Measurements from ENCODE around the gene SFTPB.
A peak's percentile ranks its signal among the peaks of the same experiment; 100 is the strongest.
"Not testable (repeated sequence)": the region's sequence is repeated elsewhere in the genome, so short reads cannot be mapped to it uniquely, and the experiment has no call there.

The SFTPB gene

DNA sequence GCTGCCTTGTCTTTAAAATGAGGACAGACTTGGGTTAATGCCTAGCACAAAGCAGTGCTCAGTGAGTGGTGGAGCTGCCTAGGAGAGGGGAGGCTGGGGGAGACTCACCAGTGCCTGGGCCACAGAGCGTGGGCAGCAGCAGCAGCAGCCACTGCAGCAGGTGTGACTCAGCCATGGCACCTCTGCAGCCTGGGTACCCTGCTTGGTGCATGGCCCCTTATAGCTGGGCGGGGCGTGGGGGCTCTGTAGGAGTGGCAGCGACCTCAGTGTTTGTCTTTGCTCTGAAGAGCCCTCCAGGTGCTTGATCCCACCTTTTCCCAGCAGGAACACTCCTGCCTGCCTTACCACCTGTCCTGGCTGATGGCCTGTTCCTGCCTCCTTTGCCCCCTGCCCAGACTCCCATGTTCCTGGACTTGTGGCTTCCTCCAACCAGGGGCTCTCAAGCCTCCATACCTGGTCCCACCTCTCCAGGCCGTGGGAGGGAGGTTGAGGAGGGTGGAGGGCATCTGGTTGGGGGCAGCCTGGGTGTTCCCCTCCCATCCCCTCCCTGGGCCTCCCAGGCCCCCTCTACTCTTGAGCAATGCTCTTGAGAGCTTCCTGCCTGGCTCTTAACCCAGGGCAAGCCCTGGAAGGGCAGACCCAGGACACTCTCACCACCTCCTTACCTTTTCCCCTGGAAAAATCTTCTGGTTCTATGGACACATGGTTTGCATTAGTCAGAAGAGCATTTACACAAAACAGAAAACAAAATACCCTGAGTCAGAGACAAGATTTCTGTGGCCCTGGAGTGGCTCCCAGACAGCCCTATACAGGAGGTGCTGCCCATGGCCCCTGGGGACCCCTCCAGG, at the start of gene SFTPB:
TSS of gene SFTPB (minus strand) at position 191 of the 848 bp plus-strand sequence. CDS start at position 175, 16 bp downstream.
- H3K4me3 ChIP-seq (ENCODE audit: control insufficient read depth, low read depth, low read length): no peak within 1 kb of the TSS
- TF ChIP-seq, protein P1, sequence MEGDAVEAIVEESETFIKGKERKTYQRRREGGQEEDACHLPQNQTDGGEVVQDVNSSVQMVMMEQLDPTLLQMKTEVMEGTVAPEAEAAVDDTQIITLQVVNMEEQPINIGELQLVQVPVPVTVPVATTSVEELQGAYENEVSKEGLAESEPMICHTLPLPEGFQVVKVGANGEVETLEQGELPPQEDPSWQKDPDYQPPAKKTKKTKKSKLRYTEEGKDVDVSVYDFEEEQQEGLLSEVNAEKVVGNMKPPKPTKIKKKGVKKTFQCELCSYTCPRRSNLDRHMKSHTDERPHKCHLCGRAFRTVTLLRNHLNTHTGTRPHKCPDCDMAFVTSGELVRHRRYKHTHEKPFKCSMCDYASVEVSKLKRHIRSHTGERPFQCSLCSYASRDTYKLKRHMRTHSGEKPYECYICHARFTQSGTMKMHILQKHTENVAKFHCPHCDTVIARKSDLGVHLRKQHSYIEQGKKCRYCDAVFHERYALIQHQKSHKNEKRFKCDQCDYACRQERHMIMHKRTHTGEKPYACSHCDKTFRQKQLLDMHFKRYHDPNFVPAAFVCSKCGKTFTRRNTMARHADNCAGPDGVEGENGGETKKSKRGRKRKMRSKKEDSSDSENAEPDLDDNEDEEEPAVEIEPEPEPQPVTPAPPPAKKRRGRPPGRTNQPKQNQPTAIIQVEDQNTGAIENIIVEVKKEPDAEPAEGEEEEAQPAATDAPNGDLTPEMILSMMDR (conservative IDR thresholded peaks at IDR 0.05; ENCODE audit: control insufficient read depth, insufficient read depth, low read depth, low read length): no peak
- peak; percentile 74 for DNase-seq (ENCODE audit: low read depth)

DNA sequence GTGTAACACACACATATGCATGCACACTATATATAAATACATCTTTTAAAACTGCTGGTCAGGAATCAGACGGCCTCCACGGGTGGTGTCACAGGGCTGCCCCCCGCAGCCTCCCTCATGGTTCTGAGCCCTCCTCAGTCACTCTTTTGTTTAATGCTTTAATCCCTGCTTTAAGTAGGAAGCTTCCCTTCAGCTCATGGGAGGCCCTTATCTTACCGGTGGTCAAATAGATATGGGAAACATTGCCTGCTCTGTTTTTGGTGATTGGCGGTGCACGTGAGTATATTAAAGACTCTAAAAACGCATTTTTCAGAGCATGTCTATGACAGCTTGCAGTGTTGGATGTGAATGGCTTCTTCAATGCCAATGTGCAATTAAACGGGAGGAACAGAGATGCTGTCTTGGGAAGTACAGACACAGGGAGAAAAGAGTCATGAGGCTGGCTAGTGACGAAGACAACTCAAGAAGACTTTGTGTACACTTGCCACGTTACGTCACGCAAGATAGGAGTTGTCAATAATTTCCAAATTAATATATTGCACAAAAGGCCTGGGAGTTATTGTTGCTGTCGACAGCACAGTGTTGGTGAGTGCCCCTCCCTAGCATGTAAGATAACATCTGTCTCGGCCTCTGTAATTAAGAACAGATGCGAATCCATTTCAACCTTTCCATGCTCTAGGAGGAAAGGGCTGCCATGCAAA, 49.5 kb upstream of the SFTPB start:
- TF ChIP-seq, protein P1 (conservative IDR thresholded peaks at IDR 0.05; ENCODE audit: control insufficient read depth, insufficient read depth, low read depth, low read length): no peak
- DNase-seq (ENCODE audit: low read depth): peak; percentile 95
- no peak overlapping the region for H3K4me3 ChIP-seq (ENCODE audit: control insufficient read depth, low read depth, low read length)

DNA sequence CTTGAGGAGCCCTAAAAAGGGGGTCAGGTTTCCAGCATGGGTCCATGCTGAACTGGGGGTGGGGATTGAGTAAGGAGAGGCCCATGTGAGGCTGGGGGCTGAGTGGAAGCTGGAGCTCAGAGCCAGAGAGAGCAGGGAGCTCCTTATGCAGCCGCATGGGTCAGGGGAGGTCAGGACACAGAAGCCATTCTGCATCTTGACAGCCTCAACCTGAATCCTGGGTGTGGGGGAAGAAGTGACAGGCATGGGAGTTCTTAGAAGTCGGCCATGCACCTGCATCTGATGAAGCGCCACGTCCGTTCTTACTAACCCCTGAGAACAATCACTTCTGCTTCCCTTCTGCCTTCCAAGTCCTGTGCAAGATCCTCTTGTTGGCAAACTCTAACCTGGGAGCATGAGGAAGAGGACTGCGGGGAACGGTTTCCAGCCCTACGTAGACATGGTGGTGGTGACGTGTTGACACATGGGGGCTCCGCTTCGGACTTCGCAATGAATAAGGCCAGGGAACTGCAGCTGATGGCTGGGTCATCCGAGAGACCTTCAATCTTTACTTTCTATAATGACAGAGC, 48.4 kb upstream of the SFTPB start:
- DNase-seq (ENCODE audit: low read depth): no peak
- TF ChIP-seq, protein P1 (conservative IDR thresholded peaks at IDR 0.05; ENCODE audit: control insufficient read depth, insufficient read depth, low read depth, low read length): no peak
- no peak overlapping the region for H3K4me3 ChIP-seq (ENCODE audit: control insufficient read depth, low read depth, low read length)

DNA sequence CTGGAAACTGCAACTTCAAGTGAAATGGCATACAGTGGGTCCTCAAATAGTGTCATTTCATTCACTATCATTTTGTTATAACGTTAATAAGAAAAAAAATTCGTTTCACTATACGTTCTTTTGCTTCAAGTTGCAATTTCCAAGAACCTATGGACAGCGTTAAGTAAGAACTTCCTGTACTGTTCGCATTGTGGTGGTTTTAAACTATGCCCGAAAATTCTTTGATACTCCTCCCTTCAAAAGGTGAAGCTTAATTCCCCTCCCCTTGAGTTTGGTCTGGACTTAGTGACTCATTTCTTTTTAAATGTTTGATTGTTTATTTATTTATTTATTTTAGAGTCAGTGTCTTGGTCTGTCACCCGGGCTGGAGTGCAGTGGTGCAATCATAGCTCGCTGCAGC, 46.8 kb upstream of the SFTPB start:
- TF ChIP-seq, protein P1 (conservative IDR thresholded peaks at IDR 0.05; ENCODE audit: control insufficient read depth, insufficient read depth, low read depth, low read length): no peak
- no peak overlapping the region for H3K4me3 ChIP-seq (ENCODE audit: control insufficient read depth, low read depth, low read length)
- DNase-seq (ENCODE audit: low read depth): no peak

DNA sequence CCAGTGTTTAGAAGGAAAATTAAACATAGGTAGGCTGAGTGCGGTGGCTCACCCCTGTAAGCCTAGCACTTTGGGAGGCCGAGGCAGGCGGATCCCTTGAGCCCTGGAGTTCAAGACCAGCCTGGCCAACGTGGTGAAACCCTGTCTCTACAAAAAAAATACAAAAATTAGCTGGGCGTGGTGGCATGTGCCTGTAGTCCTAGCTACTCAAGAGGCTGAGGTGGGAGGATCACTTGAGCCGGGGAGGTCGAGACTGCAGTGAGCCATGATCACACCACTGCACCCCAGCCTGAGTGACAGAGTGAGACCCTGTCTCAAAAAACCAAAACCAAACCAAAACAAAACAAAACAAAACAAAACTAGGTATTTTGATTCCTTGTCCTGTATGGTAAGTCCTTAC, 46.4 kb upstream of the SFTPB start:
- DNase-seq (ENCODE audit: low read depth): not testable (repeated sequence)

DNA sequence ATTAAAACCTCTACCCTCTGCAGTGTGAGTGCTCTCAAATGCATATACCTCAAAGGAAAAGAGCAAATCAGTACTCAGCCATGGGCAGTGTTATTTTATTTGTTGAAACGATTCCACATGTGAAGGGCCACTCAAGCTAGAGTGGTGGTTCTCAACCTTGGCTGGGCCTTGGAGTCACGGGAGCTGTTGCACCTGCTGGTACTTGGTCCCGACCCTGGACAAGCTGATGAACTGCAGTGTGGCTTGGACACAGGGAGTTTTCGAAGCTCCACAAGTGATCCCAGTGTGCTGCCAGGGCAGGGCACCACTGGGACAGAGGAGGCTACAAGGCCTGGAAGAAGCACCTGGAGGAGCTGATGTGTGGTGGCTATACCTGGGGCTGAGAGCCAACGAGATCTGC, 45.8 kb upstream of the SFTPB start:
- TF ChIP-seq, protein P1 (conservative IDR thresholded peaks at IDR 0.05; ENCODE audit: control insufficient read depth, insufficient read depth, low read depth, low read length): no peak
- H3K4me3 ChIP-seq (ENCODE audit: control insufficient read depth, low read depth, low read length): no peak overlapping the region
- DNase-seq (ENCODE audit: low read depth): no peak

More for the DNA sequence above, 46.4 kb upstream of the SFTPB start:
- H3K4me3 ChIP-seq (ENCODE audit: control insufficient read depth, low read depth, low read length): not testable (repeated sequence)
